ENCODE measurements around the gene MRM1.

The MRM1 gene

DNA sequence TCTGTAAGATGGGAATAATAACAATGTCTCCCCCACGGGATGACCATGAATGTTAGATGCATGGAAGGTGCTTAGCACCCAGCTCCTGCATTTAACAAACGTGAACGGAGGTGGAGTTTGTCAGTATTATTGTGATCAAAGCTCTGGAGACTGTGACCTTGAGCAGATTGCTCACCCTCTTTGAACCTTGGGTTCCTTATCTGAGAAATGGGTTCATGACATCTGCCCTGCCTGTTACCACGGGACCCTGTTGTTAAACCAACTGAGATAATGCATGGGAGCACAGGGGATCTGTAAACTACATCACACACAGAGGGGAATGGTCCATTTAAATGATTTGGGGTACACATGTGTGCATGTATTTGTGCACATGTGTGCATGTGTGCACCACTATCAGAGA lies 29.6 kb downstream of the MRM1 start:
- Histone ChIP-seq H3K36me3 (ENCODE audit: insufficient read depth, low read length) (no peaks in the 10 kb centered on the region), H3K4me1 (ENCODE audit: insufficient read depth, low read length) (peaks cover 9% of the 10 kb centered on the region; the same call in 1 of the 2 replicates), H3K9me3 (ENCODE audit: control insufficient read depth, insufficient read depth, low read length) (no peaks in the 10 kb centered on the region), H3K9ac (ENCODE audit: low read depth, low read length) (no peak overlapping the region)

GRCh38 chr17:36632916-36633771 lies 31.8 kb downstream of the MRM1 start:
- Histone ChIP-seq H3K9ac (ENCODE audit: low read depth, low read length) (peak overlapping the region; percentile 26; the same call in 1 of the 2 replicates), H3K36me3 (ENCODE audit: insufficient read depth, low read length) (no peaks in the 10 kb centered on the region), H3K4me1 (ENCODE audit: insufficient read depth, low read length) (peaks cover 9% of the 10 kb centered on the region; the same call in 1 of the 2 replicates), H3K9me3 (ENCODE audit: control insufficient read depth, insufficient read depth, low read length) (no peaks in the 10 kb centered on the region)

DNA sequence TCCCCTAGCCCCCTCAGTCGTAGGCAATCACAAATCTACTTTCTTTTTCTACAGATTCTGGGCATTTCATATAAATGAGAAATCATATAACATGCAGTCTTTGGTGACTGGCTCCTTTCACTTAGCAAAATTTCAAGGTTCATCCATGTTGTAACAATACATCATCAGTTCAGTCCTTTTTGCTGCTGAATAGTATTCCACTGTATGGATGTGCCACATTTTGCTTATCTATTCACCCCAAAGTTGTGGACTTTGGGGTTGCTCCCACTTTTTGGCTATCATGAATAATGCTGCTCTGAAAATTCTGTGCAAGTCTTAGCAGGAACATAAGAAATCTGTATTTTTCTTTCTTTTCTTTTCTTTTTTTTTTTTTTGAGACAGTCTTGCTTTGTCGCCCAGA lies 39.0 kb downstream of the MRM1 start:
- Histone ChIP-seq H3K9ac (ENCODE audit: low read depth, low read length) (no peak overlapping the region), H3K9me3 (ENCODE audit: control insufficient read depth, insufficient read depth, low read length) (no peaks in the 10 kb centered on the region), H3K36me3 (ENCODE audit: insufficient read depth, low read length) (no peaks in the 10 kb centered on the region), H3K4me1 (ENCODE audit: insufficient read depth, low read length) (peaks cover 6% of the 10 kb centered on the region; the same call in 1 of the 2 replicates)

GRCh38 chr17:36640836-36641235 lies 39.5 kb downstream of the MRM1 start:
- H3K9me3 ChIP-seq (ENCODE audit: control insufficient read depth, insufficient read depth, low read length) = no peaks in the 10 kb centered on the region
- H3K4me1 ChIP-seq (ENCODE audit: insufficient read depth, low read length) = peaks cover 6% of the 10 kb centered on the region; the same call in 1 of the 2 replicates
- no peaks in the 10 kb centered on the region for H3K36me3 ChIP-seq (ENCODE audit: insufficient read depth, low read length)
- H3K9ac ChIP-seq (ENCODE audit: low read depth, low read length) = peak overlapping the region; percentile 41; the same call in 1 of the 2 replicates

DNA sequence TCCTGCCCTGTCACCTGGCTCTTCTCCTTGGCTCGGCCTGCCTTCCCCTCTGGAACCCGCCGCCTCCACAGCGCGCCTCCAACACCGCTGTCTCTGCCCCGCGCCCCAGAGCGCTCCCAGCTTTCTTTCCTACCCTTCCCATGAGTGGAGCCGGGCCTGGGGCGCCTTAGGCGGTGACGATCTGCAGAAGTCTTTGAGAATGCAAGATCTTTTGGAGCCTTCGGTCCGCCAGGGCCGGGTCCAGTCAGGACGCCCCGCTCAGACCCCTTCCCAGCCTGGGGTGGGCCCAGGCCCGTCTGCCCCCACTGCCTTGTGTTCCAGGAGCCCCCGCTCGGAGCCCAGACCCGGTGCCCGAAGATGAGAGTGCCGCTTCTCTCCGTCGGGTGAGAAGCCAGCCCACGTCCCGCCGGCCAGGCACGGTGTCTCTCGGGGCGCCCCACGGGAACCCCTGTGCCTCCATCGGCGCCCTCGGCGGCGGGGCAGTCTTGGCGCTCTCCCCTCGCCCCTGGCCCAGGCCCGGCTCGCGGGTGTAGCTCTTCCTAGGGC lies 40.0 kb downstream of the MRM1 start:
- no peaks in the 10 kb centered on the region for H3K36me3 ChIP-seq (ENCODE audit: insufficient read depth, low read length)
- H3K9ac ChIP-seq (ENCODE audit: low read depth, low read length) = peak overlapping the region; percentile 41; the same call in 1 of the 2 replicates
- H3K9me3 ChIP-seq (ENCODE audit: control insufficient read depth, insufficient read depth, low read length) = no peaks in the 10 kb centered on the region
- H3K4me1 ChIP-seq (ENCODE audit: insufficient read depth, low read length) = peaks cover 6% of the 10 kb centered on the region; the same call in 1 of the 2 replicates

GRCh38 chr17:36641877-36642845 lies 40.8 kb downstream of the MRM1 start:
- Histone ChIP-seq H3K9ac (ENCODE audit: low read depth, low read length) (peak overlapping the region; percentile 41; the same call in 1 of the 2 replicates), H3K36me3 (ENCODE audit: insufficient read depth, low read length) (no peaks in the 10 kb centered on the region), H3K9me3 (ENCODE audit: control insufficient read depth, insufficient read depth, low read length) (no peaks in the 10 kb centered on the region), H3K4me1 (ENCODE audit: insufficient read depth, low read length) (peaks cover 6% of the 10 kb centered on the region; the same call in 1 of the 2 replicates)

GRCh38 chr17:36643086-36643685 lies 41.8 kb downstream of the MRM1 start:
- H3K36me3 ChIP-seq (ENCODE audit: insufficient read depth, low read length) = no peaks in the 10 kb centered on the region
- H3K9me3 ChIP-seq (ENCODE audit: control insufficient read depth, insufficient read depth, low read length) = no peaks in the 10 kb centered on the region
- peaks cover 6% of the 10 kb centered on the region; the same call in 1 of the 2 replicates for H3K4me1 ChIP-seq (ENCODE audit: insufficient read depth, low read length)
- no peak overlapping the region for H3K9ac ChIP-seq (ENCODE audit: low read depth, low read length)

- no peaks in the 10 kb centered on the region for H3K9me3 ChIP-seq (ENCODE audit: control insufficient read depth, insufficient read depth, low read length)
- no peaks in the 10 kb centered on the region for H3K36me3 ChIP-seq (ENCODE audit: insufficient read depth, low read length)
- H3K9ac ChIP-seq (ENCODE audit: low read depth, low read length) = no peak overlapping the region
- peaks cover 6% of the 10 kb centered on the region; the same call in 1 of the 2 replicates for H3K4me1 ChIP-seq (ENCODE audit: insufficient read depth, low read length)
Observed at GRCh38 chr17:36645422-36645821, 44.0 kb downstream of the MRM1 start.

DNA sequence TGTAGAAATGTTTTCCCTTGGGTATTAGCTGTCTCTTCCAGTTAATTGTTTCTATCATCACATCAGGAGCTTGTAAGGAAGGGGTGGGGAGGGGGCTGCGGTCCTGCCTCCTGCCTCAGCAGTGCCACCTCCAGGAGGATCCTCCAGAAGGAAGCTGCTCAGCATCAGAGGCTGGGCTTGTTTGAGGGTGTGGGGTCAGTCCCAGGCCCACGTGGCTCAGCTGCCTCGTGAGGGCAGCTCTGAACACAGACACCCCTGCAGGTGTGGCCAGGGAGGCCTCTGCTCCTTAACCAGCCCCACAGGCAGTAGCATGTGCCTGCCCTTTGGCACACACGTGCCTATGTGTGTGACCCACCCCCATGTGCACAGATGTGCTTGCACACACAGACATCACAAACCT lies 46.3 kb downstream of the MRM1 start:
- Histone ChIP-seq H3K36me3 (ENCODE audit: insufficient read depth, low read length) (no peaks in the 10 kb centered on the region), H3K9ac (ENCODE audit: low read depth, low read length) (no peak overlapping the region), H3K9me3 (ENCODE audit: control insufficient read depth, insufficient read depth, low read length) (no peaks in the 10 kb centered on the region), H3K4me1 (ENCODE audit: insufficient read depth, low read length) (peaks cover under 1% of the 10 kb centered on the region; the same call in 1 of the 2 replicates)

DNA sequence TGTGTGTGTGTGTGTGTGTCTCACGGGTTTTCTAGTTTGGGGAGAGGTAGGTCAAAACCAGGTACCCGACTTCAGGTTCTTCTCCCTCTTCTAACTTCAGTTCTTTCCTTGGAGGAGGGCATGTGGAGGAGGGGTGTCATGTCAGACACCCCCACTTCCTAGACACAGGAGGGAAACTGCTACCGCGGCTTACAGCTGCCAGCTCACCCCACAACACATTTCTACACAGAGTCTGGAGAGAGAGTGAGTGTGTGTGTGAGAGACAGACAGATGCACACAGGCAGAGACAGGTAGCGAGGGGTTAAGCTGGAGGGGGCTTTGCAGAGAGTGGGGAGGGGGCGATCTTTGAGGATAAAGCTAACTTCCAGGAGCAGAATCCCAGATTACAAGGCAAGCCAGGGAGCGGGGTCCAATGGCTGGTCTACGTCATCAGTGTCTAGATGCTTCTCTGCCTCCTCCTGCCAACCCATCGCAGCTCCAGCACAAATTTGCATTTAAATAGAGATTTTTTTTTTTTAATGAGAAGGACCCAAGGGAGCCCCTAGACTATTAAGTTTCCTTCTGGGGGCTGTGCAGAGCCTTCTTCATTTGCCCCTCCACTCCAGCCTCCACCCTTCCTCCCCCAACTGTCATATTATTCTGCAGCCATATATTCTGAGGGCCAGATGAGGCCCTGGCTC lies 48.9 kb downstream of the MRM1 start:
- Histone ChIP-seq H3K9ac (ENCODE audit: low read depth, low read length) (no peak overlapping the region), H3K36me3 (ENCODE audit: insufficient read depth, low read length) (no peaks in the 10 kb centered on the region), H3K9me3 (ENCODE audit: control insufficient read depth, insufficient read depth, low read length) (no peaks in the 10 kb centered on the region), H3K4me1 (ENCODE audit: insufficient read depth, low read length) (no peaks in the 10 kb centered on the region; the same call in 1 of the 2 replicates)

GRCh38 chr17:36653374-36653773 lies 52.0 kb downstream of the MRM1 start:
- Histone ChIP-seq H3K9ac (ENCODE audit: low read depth, low read length) (no peak overlapping the region), H3K9me3 (ENCODE audit: control insufficient read depth, insufficient read depth, low read length) (no peaks in the 10 kb centered on the region), H3K4me1 (ENCODE audit: insufficient read depth, low read length) (no peaks in the 10 kb centered on the region; the same call in 1 of the 2 replicates), H3K36me3 (ENCODE audit: insufficient read depth, low read length) (no peaks in the 10 kb centered on the region)

DNA sequence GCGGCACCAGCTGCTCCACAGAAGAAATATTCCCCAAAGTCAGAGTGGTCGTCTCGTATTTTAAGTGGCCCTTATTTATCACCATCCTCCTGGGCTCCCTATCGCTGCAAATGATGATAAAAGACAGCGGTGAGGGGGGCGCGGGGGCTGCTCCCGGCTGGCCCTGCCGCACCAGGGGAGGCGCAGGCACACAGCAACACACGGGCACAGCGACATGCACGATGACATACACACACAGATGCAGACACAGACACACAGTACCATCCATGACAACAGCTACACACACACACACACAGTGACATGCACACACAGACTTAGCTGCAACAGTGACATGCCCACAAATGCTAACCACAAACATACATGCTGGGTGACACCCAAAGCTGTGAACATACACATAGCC lies 52.5 kb downstream of the MRM1 start:
- Histone ChIP-seq H3K4me1 (ENCODE audit: insufficient read depth, low read length) (no peaks in the 10 kb centered on the region; the same call in 1 of the 2 replicates), H3K9me3 (ENCODE audit: control insufficient read depth, insufficient read depth, low read length) (no peaks in the 10 kb centered on the region), H3K36me3 (ENCODE audit: insufficient read depth, low read length) (no peaks in the 10 kb centered on the region), H3K9ac (ENCODE audit: low read depth, low read length) (no peak overlapping the region)

DNA sequence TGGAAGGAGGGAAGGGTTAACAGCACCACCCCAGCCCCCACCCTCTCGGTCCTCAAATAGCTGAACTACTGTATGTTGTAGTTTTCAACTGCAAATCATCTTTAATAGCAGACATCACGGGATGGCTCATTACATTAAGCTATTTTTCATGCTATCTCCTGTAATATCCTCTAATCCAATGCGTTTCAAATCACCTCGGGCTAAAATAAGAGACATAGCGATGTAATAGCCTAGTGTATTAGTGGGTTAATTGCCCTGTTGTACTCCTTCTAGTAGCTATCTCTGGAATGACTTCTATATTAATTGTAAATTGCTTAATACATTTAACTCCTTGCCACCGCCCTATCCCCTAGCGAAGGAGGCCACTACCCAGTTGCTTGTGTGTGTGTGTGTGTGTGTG lies 54.3 kb downstream of the MRM1 start:
- Histone ChIP-seq H3K4me1 (ENCODE audit: insufficient read depth, low read length) (no peaks in the 10 kb centered on the region; the same call in 1 of the 2 replicates), H3K9me3 (ENCODE audit: control insufficient read depth, insufficient read depth, low read length) (no peaks in the 10 kb centered on the region), H3K36me3 (ENCODE audit: insufficient read depth, low read length) (no peaks in the 10 kb centered on the region), H3K9ac (ENCODE audit: low read depth, low read length) (no peak overlapping the region)

Measured in ES-I3 (cell line).